ENCODE data around the gene IL4I1.

Gene IL4I1

GRCh38 chr19:49894879-49895565, 1.7 kb downstream of the IL4I1 start:
- no peak for DNase-seq (ENCODE audit: low spot score)

- DNase-seq (ENCODE audit: low spot score) = no peak
Measured at GRCh38 chr19:49894011-49894664, 2.5 kb downstream of the IL4I1 start.

- no peak for DNase-seq (ENCODE audit: low spot score)
Measured at GRCh38 chr19:49892716-49893115, 4.0 kb downstream of the IL4I1 start.

- DNase-seq (ENCODE audit: low spot score) = no peak
Measured at GRCh38 chr19:49891393-49891792, 5.3 kb downstream of the IL4I1 start.

GRCh38 chr19:49890349-49891311, 6.1 kb downstream of the IL4I1 start:
- DNase-seq (ENCODE audit: low spot score) = peak; percentile 56

- peak; percentile 34 for DNase-seq (ENCODE audit: low spot score)
Measured at GRCh38 chr19:49889687-49890348, 6.9 kb downstream of the IL4I1 start.

GRCh38 chr19:49889038-49889686, 7.5 kb downstream of the IL4I1 start:
- no peak for DNase-seq (ENCODE audit: low spot score)

- DNase-seq (ENCODE audit: low spot score) = no peak
Measured at GRCh38 chr19:49888510-49888824, 8.2 kb downstream of the IL4I1 start.

GRCh38 chr19:49887665-49888509, 8.8 kb downstream of the IL4I1 start:
- no peak for DNase-seq (ENCODE audit: low spot score)

- no peak for DNase-seq (ENCODE audit: low spot score)
Measured at GRCh38 chr19:49887037-49887664, 9.5 kb downstream of the IL4I1 start.

- no peak for DNase-seq (ENCODE audit: low spot score)
Measured at GRCh38 chr19:49884760-49885159, 11.9 kb downstream of the IL4I1 start.

- no peak for DNase-seq (ENCODE audit: low spot score)
Measured at GRCh38 chr19:49884109-49884508, 12.6 kb downstream of the IL4I1 start.

- DNase-seq (ENCODE audit: low spot score) = no peak
Measured at GRCh38 chr19:49883094-49883493, 13.6 kb downstream of the IL4I1 start.

- DNase-seq (ENCODE audit: low spot score) = no peak
Measured at GRCh38 chr19:49882643-49883042, 14.0 kb downstream of the IL4I1 start.

- no peak for DNase-seq (ENCODE audit: low spot score)
Measured at GRCh38 chr19:49881672-49882394, 14.9 kb downstream of the IL4I1 start.

GRCh38 chr19:49881186-49881585, 15.5 kb downstream of the IL4I1 start:
- no peak for DNase-seq (ENCODE audit: low spot score)

- no peak for DNase-seq (ENCODE audit: low spot score)
Measured at GRCh38 chr19:49880162-49880869, 16.4 kb downstream of the IL4I1 start.

GRCh38 chr19:49879243-49879963, 17.3 kb downstream of the IL4I1 start:
- no peak for DNase-seq (ENCODE audit: low spot score)

GRCh38 chr19:49878744-49879070, 18.0 kb downstream of the IL4I1 start:
- DNase-seq (ENCODE audit: low spot score) = no peak
